Activated T-cell treated with anti-CD3 and anti-CD28 coated beads, Interleukin-2, amount 50 U/mL, for 72 hours (primary cell): ENCODE measurements around the gene CDADC1. TPM values are rescaled to one million over a fixed set of nuclear protein-coding genes. Genes with fewer than 3 reads are reported as not detected.
"Not testable (repeated sequence)": the region's sequence is repeated elsewhere in the genome, so short reads cannot be mapped to it uniquely, and the experiment has no call there.

Experiments used
- ATAC-seq, 2 donors: fragments of 150-1000 bp; cut with Tn5 transposase; replicated peaks in 1 of 2; 2 replicates each; pipeline ENCODE4 v1.10.0; 2021; ENCODE audit warnings: moderate library complexity in 2 of 2, mild to moderate bottlenecking in 1 of 2
- DNase-seq, 2 donors: peaks; one replicate each; pipeline ENCODE4 v3.0.0; 2021 to 2022; ENCODE audit warnings: mixed read lengths in 1 of 2
- H3K27ac Mint-ChIP-seq: one replicate; pipeline ENCODE4 v1.8.0; 2022; ENCODE audit warnings: mild to moderate bottlenecking, moderate library complexity, mixed read lengths
- H3K27me3 Mint-ChIP-seq: one replicate; pipeline ENCODE4 v1.8.0; 2022; ENCODE audit warnings: low read depth, mixed read lengths
- H3K36me3 Mint-ChIP-seq, 2 donors: one replicate each; pipeline ENCODE4 v1.8.0; 2022; ENCODE audit warnings: mixed read lengths in 2 of 2, mild to moderate bottlenecking in 1 of 2; ENCODE audit not compliant: insufficient read depth in 2 of 2
- H3K4me1 Mint-ChIP-seq: one replicate; pipeline ENCODE4 v1.8.0; 2022; ENCODE audit warnings: low read depth, mixed read lengths
- H3K4me3 Mint-ChIP-seq, 2 donors: one replicate each; pipeline ENCODE4 v1.8.0; 2022; ENCODE audit warnings: mild to moderate bottlenecking in 2 of 2, mixed read lengths in 2 of 2, moderate library complexity in 2 of 2
- H3K9me3 Mint-ChIP-seq, 2 donors: one replicate each; pipeline ENCODE4 v1.8.0; 2022; ENCODE audit warnings: mixed read lengths in 2 of 2
- total RNA-seq, 2 donors: library from RNA; stranded (reverse); gene quantifications; one replicate each; pipeline ENCODE4 v1.2.3, GENCODE V29; 2022

The CDADC1 gene
- total RNA-seq, 2 donors from 2014 or later: 13.4 to 14.8 TPM

- ATAC-seq (no peak), DNase-seq (no peak)
- H3K27me3 Mint-ChIP-seq: no peaks in the 10 kb centered on the region
- peaks cover 7% of the 10 kb centered on the region for H3K4me1 Mint-ChIP-seq
- H3K27ac Mint-ChIP-seq: no peak overlapping the region
- H3K9me3 Mint-ChIP-seq: no peaks in the 10 kb centered on the region
- no peaks in the 10 kb centered on the region for H3K36me3 Mint-ChIP-seq
- no peak overlapping the region for H3K4me3 Mint-ChIP-seq
These were observed 40.3 kb downstream of the CDADC1 start for GRCh38 chr13:49287995-49288394.

GRCh38 chr13:49288458-49288857, 40.7 kb downstream of the CDADC1 start:
- peaks cover 8% of the 10 kb centered on the region for H3K4me1 Mint-ChIP-seq

GRCh38 chr13:49292742-49293486, 45.2 kb downstream of the CDADC1 start:
- ATAC-seq: peak; percentile 58 to 84
- H3K4me1 Mint-ChIP-seq: peaks cover 8% of the 10 kb centered on the region
- peak overlapping the region in 1 of 2 donors; percentile 16 for H3K4me3 Mint-ChIP-seq
- no peaks in the 10 kb centered on the region for H3K27me3 Mint-ChIP-seq
- no peaks in the 10 kb centered on the region for H3K9me3 Mint-ChIP-seq
- no peaks in the 10 kb centered on the region for H3K36me3 Mint-ChIP-seq
- peak; percentile 42 to 51 for DNase-seq
- no peak overlapping the region for H3K27ac Mint-ChIP-seq

More at GRCh38 chr13:49288458-49288857, 40.7 kb downstream of the CDADC1 start:
- Mint-ChIP-seq H3K36me3 (no peaks in the 10 kb centered on the region), H3K9me3 (no peaks in the 10 kb centered on the region), H3K4me3 (no peak overlapping the region), H3K27me3 (no peaks in the 10 kb centered on the region), H3K27ac (peak overlapping the region; percentile 59)
- no peak for DNase-seq
- no peak for ATAC-seq

GRCh38 chr13:49294723-49295122, 47.0 kb downstream of the CDADC1 start:
- H3K27me3 Mint-ChIP-seq, H3K4me1 Mint-ChIP-seq, H3K36me3 Mint-ChIP-seq, DNase-seq, H3K27ac Mint-ChIP-seq, ATAC-seq, H3K9me3 Mint-ChIP-seq, H3K4me3 Mint-ChIP-seq: not testable (repeated sequence)

GRCh38 chr13:49295244-49295643, 47.5 kb downstream of the CDADC1 start:
- H3K9me3 Mint-ChIP-seq: no peaks in the 10 kb centered on the region
- H3K27ac Mint-ChIP-seq: no peak overlapping the region
- no peak for ATAC-seq
- no peak overlapping the region for H3K4me3 Mint-ChIP-seq
- H3K27me3 Mint-ChIP-seq: no peaks in the 10 kb centered on the region
- DNase-seq: no peak
- no peaks in the 10 kb centered on the region for H3K36me3 Mint-ChIP-seq
- H3K4me1 Mint-ChIP-seq: peaks cover 8% of the 10 kb centered on the region

GRCh38 chr13:49296659-49297058, 48.9 kb downstream of the CDADC1 start:
- no peak for ATAC-seq
- H3K4me3 Mint-ChIP-seq: no peak overlapping the region
- H3K4me1 Mint-ChIP-seq: peaks cover 16% of the 10 kb centered on the region
- no peaks in the 10 kb centered on the region for H3K36me3 Mint-ChIP-seq
- no peak overlapping the region for H3K27ac Mint-ChIP-seq
- no peak for DNase-seq
- no peaks in the 10 kb centered on the region for H3K9me3 Mint-ChIP-seq
- H3K27me3 Mint-ChIP-seq: no peaks in the 10 kb centered on the region

GRCh38 chr13:49297338-49297737, 49.6 kb downstream of the CDADC1 start:
- ATAC-seq (no peak), DNase-seq (no peak)
- H3K4me3 Mint-ChIP-seq: no peak overlapping the region
- no peak overlapping the region for H3K27ac Mint-ChIP-seq
- no peaks in the 10 kb centered on the region for H3K27me3 Mint-ChIP-seq
- H3K4me1 Mint-ChIP-seq: peaks cover 19% of the 10 kb centered on the region
- no peaks in the 10 kb centered on the region for H3K36me3 Mint-ChIP-seq
- no peaks in the 10 kb centered on the region for H3K9me3 Mint-ChIP-seq

- Mint-ChIP-seq H3K9me3 (no peaks in the 10 kb centered on the region), H3K36me3 (no peaks in the 10 kb centered on the region), H3K4me1 (peaks cover 18% of the 10 kb centered on the region), H3K4me3 (no peak overlapping the region), H3K27me3 (peaks cover 5% of the 10 kb centered on the region), H3K27ac (no peak overlapping the region)
- ATAC-seq (no peak), DNase-seq (no peak)
These were observed 50.7 kb downstream of the CDADC1 start for GRCh38 chr13:49298416-49298815.

GRCh38 chr13:49298903-49299605, 51.3 kb downstream of the CDADC1 start:
- no peak for DNase-seq
- no peaks in the 10 kb centered on the region for H3K9me3 Mint-ChIP-seq
- peaks cover 18% of the 10 kb centered on the region for H3K4me1 Mint-ChIP-seq
- no peaks in the 10 kb centered on the region for H3K36me3 Mint-ChIP-seq
- no peak for ATAC-seq
- H3K27ac Mint-ChIP-seq: no peak overlapping the region
- peaks cover 5% of the 10 kb centered on the region for H3K27me3 Mint-ChIP-seq
- no peak overlapping the region for H3K4me3 Mint-ChIP-seq

- Mint-ChIP-seq H3K27ac (no peak overlapping the region), H3K4me3 (no peak overlapping the region), H3K27me3 (peaks cover 5% of the 10 kb centered on the region), H3K4me1 (peaks cover 18% of the 10 kb centered on the region), H3K36me3 (no peaks in the 10 kb centered on the region), H3K9me3 (no peaks in the 10 kb centered on the region)
- no peak for ATAC-seq
- no peak for DNase-seq
These were observed 52.6 kb downstream of the CDADC1 start for GRCh38 chr13:49300276-49300675.

GRCh38 chr13:49300739-49301589, 53.2 kb downstream of the CDADC1 start:
- Mint-ChIP-seq H3K27ac (peak overlapping the region; percentile 18), H3K4me1 (peaks cover 18% of the 10 kb centered on the region), H3K27me3 (peaks cover 5% of the 10 kb centered on the region), H3K36me3 (no peaks in the 10 kb centered on the region), H3K9me3 (no peaks in the 10 kb centered on the region), H3K4me3 (peak overlapping the region; percentile 52 to 80)
- ATAC-seq (peak; percentile 92 to 94), DNase-seq (peak; percentile 64 to 66)

GRCh38 chr13:49302222-49302621, 54.5 kb downstream of the CDADC1 start:
- peaks cover 18% of the 10 kb centered on the region for H3K4me1 Mint-ChIP-seq
- peak overlapping the region in 1 of 2 donors; percentile 16 for H3K4me3 Mint-ChIP-seq
- H3K9me3 Mint-ChIP-seq: no peaks in the 10 kb centered on the region

GRCh38 chr13:49302817-49303216, 55.1 kb downstream of the CDADC1 start:
- H3K27ac Mint-ChIP-seq: no peak overlapping the region
- ATAC-seq (no peak), DNase-seq (no peak)
- peaks cover 18% of the 10 kb centered on the region for H3K4me1 Mint-ChIP-seq
- H3K36me3 Mint-ChIP-seq: no peaks in the 10 kb centered on the region
- H3K9me3 Mint-ChIP-seq: no peaks in the 10 kb centered on the region
- no peak overlapping the region for H3K4me3 Mint-ChIP-seq
- H3K27me3 Mint-ChIP-seq: peaks cover 5% of the 10 kb centered on the region

More at GRCh38 chr13:49302222-49302621, 54.5 kb downstream of the CDADC1 start:
- H3K27ac Mint-ChIP-seq: no peak overlapping the region
- H3K36me3 Mint-ChIP-seq: no peaks in the 10 kb centered on the region
- peaks cover 5% of the 10 kb centered on the region for H3K27me3 Mint-ChIP-seq
- DNase-seq: no peak
- no peak for ATAC-seq
